CD8-positive, alpha-beta memory T cell (primary cell): ENCODE measurements around the gene CCSER1. TPM values are rescaled to one million over a fixed set of nuclear protein-coding genes. Genes with fewer than 3 reads are reported as not detected.
"Not testable (repeated sequence)": the region's sequence is repeated elsewhere in the genome, so short reads cannot be mapped to it uniquely, and the experiment has no call there.

Experiments used
- CTCF ChIA-PET: fragments of 350-600 bp; sonication (Branson Sonifier 250); formaldehyde crosslinking; loops from one replicate; lab custom pipeline; 2021; ENCODE audit warnings: antibody characterized with exemption; lab: Charles Lee
- POLR2A ChIA-PET: fragments of 350-600 bp; sonication (Branson Sonifier 250); formaldehyde crosslinking; loops from one replicate; lab custom pipeline; 2021; ENCODE audit warnings: antibody characterized with exemption; lab: Charles Lee
- DNase-seq, 5 donors: peaks; one replicate each; pipeline versions ENCODE4 v3.0.0 to v3.0.0-alpha.2; 2020 to 2022; ENCODE audit warnings: mixed read lengths in 1 of 5
- H3K27ac ChIP-seq: one replicate; pipeline ENCODE4 v1.7.0; 2013; ENCODE audit warnings: low read depth, mild to moderate bottlenecking, low read length, moderate library complexity
- H3K27me3 ChIP-seq: 2 replicates; pipeline ENCODE4 v1.7.0; 2013; ENCODE audit warnings: low read length, mild to moderate bottlenecking; ENCODE audit not compliant: insufficient read depth, poor library complexity, severe bottlenecking
- H3K36me3 ChIP-seq: 2 replicates; pipeline ENCODE4 v1.7.0; 2013; ENCODE audit warnings: mild to moderate bottlenecking, low read length, moderate library complexity; ENCODE audit not compliant: insufficient read depth
- H3K4me1 ChIP-seq: 2 replicates; pipeline ENCODE4 v1.7.0; 2013; ENCODE audit warnings: mild to moderate bottlenecking, low read length, moderate library complexity; ENCODE audit not compliant: insufficient read depth
- H3K4me3 ChIP-seq: 2 replicates; pipeline ENCODE4 v1.7.0; 2013; ENCODE audit warnings: mild to moderate bottlenecking, low read length
- H3K9me3 ChIP-seq: 2 replicates; pipeline ENCODE4 v1.7.0; 2013; ENCODE audit warnings: mild to moderate bottlenecking, low read length
- H3K27ac Mint-ChIP-seq, 8 donors: one replicate each; pipeline ENCODE4 v1.8.0; 2020 to 2021; ENCODE audit warnings: mixed read lengths in 8 of 8, mild to moderate bottlenecking in 6 of 8, inconsistent platforms in 3 of 8, moderate library complexity in 3 of 8
- H3K27me3 Mint-ChIP-seq, 2 donors: one replicate each; pipeline ENCODE4 v1.8.0; 2020 to 2021; ENCODE audit warnings: mixed read lengths in 2 of 2, mild to moderate bottlenecking in 1 of 2, moderate library complexity in 1 of 2
- H3K36me3 Mint-ChIP-seq, 3 donors: one replicate each; pipeline ENCODE4 v1.8.0; 2020 to 2021; ENCODE audit warnings: mixed read lengths in 3 of 3, inconsistent platforms in 1 of 3, mild to moderate bottlenecking in 1 of 3
- H3K4me1 Mint-ChIP-seq, 3 donors: one replicate each; pipeline ENCODE4 v1.8.0; 2020 to 2021; ENCODE audit warnings: mixed read lengths in 3 of 3, inconsistent platforms in 1 of 3, mild to moderate bottlenecking in 1 of 3
- H3K4me3 Mint-ChIP-seq, 7 donors: one replicate each; pipeline ENCODE4 v1.8.0; 2020 to 2021; ENCODE audit warnings: mixed read lengths in 7 of 7, mild to moderate bottlenecking in 6 of 7, moderate library complexity in 4 of 7, inconsistent platforms in 2 of 7
- H3K9me3 Mint-ChIP-seq, 5 donors: one replicate each; pipeline ENCODE4 v1.8.0; 2020 to 2022; ENCODE audit warnings: mixed read lengths in 5 of 5, mild to moderate bottlenecking in 3 of 5, moderate library complexity in 2 of 5, inconsistent platforms in 1 of 5
- polyA plus RNA-seq: library from polyadenylated mRNA; unstranded; fragments of 300-500 nt; fragmentation: Illumina TruSeq; gene quantifications from one replicate; pipeline ENCODE4 v1.2.3, GENCODE V29; 2021
- total RNA-seq, 2 experiments: library from RNA; stranded (reverse); gene quantifications; one replicate each; pipeline ENCODE4 v1.2.3, GENCODE V29; 2021

Gene CCSER1
- total and polyA plus RNA-seq, 3 experiments from 2014 or later = 0.12 to 0.20 TPM; not detected in 1

DNA sequence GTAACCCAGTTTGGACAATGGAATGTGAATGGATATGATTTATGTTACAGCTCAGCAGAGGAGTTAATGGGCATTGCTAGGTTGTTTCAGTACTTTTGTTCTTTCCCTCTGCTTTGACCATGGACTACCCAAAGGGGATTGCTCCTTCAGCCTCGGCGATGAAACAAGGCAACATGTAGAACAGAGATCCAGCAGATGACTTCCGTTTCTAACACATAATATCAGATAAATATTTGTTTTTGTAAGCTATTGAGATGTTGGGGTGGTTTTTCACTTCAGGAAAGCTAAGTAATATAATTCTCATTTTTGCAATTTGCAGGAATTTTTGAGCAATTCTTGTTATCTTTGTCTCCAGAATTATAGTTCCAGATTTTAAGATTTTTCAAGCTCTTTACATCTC, 1241.9 kb downstream of the CCSER1 start:
- no peaks in the 10 kb centered on the region for H3K36me3 ChIP-seq
- peaks cover 0 to 14% (median 5%) of the 10 kb centered on the region in 5 donors for H3K9me3 Mint-ChIP-seq
- POLR2A ChIA-PET = no interaction called here
- no peaks in the 10 kb centered on the region for H3K9me3 ChIP-seq
- no peaks in the 10 kb centered on the region for H3K36me3 Mint-ChIP-seq
- DNase-seq = no peak
- H3K27me3 ChIP-seq = no peaks in the 10 kb centered on the region
- no peaks in the 10 kb centered on the region for H3K4me1 Mint-ChIP-seq
- CTCF ChIA-PET = no interaction called here
- H3K27ac Mint-ChIP-seq = no peak overlapping the region
- no peak overlapping the region for H3K4me3 ChIP-seq
- H3K4me3 Mint-ChIP-seq = no peak overlapping the region
- H3K27ac ChIP-seq = no peak overlapping the region
- no peaks in the 10 kb centered on the region for H3K27me3 Mint-ChIP-seq
- no peaks in the 10 kb centered on the region for H3K4me1 ChIP-seq

DNA sequence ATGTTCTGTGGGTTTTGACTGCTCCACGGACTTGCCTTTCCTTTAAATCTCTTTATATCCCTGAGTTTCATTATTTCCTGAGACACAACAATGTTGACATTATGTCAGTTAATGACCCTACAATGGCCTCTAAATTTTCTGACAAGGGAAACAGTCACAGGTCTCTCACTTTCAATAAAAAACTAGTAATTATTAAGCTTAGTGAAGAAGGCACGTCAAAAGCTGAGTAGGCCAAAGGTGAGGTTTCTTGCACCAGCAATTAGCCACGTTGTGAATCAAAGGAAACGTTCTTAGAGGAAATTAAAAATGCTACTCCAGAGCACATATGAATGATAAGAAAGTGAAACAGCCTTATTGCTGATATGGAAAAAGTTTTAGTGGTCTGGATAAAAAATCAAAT, 1246.4 kb downstream of the CCSER1 start:
- H3K4me1 ChIP-seq = no peaks in the 10 kb centered on the region
- Mint-ChIP-seq H3K36me3 (no peaks in the 10 kb centered on the region), H3K4me3 (no peak overlapping the region), H3K9me3 (peaks cover 0 to 14% (median 11%) of the 10 kb centered on the region in 5 donors), H3K27ac (no peak overlapping the region), H3K4me1 (no peaks in the 10 kb centered on the region), H3K27me3 (no peaks in the 10 kb centered on the region)
- no peaks in the 10 kb centered on the region for H3K27me3 ChIP-seq
- H3K36me3 ChIP-seq = no peaks in the 10 kb centered on the region
- H3K9me3 ChIP-seq = no peaks in the 10 kb centered on the region
- no peak overlapping the region for H3K4me3 ChIP-seq
- ChIA-PET POLR2A (no interaction called here), CTCF (no interaction called here)
- DNase-seq = no peak
- H3K27ac ChIP-seq = no peak overlapping the region

DNA sequence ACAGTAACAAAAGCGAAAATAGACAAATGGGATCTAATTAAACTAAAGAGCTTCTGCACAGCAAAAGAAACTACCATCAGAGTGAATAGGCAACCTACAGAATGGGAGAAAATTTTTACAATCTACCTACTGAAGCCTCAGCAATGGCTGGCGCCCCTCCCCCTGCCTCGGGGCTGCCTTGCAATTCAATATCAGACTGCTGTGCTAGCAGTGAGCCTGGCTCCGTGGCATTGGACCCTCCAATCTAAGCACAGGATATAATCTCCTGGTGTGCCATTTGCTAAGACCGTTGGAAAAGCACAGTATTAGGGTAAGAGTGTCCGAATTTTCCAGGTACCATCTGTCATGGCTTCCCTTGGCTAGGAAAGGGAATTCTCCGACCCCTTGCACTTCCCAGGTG, 1278.2 kb downstream of the CCSER1 start:
- H3K27me3 ChIP-seq, H3K4me3 ChIP-seq, H3K36me3 Mint-ChIP-seq, POLR2A ChIA-PET, H3K27ac Mint-ChIP-seq, H3K36me3 ChIP-seq, H3K27ac ChIP-seq, H3K9me3 ChIP-seq, DNase-seq, H3K4me1 ChIP-seq, CTCF ChIA-PET, H3K4me3 Mint-ChIP-seq, H3K27me3 Mint-ChIP-seq, H3K4me1 Mint-ChIP-seq: not testable (repeated sequence)
- peaks cover 8 to 25% (median 21%) of the 10 kb centered on the region in 5 donors for H3K9me3 Mint-ChIP-seq

DNA sequence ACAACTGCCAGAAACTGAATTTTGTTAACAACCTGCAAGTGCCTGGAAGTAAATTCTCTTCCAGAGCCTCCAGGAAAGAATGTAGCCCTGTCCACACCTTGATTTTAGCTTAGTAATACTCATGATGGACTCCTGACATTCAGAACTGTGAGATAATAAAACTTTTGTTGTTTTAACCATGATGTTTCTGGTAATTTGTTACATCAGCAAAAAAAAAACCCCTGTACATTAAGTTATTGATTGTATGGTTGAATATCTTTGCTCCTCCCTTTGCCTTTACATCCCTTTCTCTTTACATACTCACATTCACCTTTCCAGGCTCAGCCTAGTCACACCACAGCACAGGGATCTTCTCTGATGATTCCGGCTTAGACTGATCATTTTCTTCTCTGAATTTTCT, 1294.8 kb downstream of the CCSER1 start:
- Histone ChIP-seq H3K4me1 (no peaks in the 10 kb centered on the region), H3K9me3 (no peaks in the 10 kb centered on the region), H3K36me3 (no peaks in the 10 kb centered on the region), H3K27ac (no peak overlapping the region), H3K4me3 (no peak overlapping the region), H3K27me3 (no peaks in the 10 kb centered on the region)
- DNase-seq = no peak
- Mint-ChIP-seq H3K27me3 (no peaks in the 10 kb centered on the region), H3K27ac (no peak overlapping the region), H3K9me3 (peaks cover 19 to 37% (median 21%) of the 10 kb centered on the region in 5 donors), H3K36me3 (no peaks in the 10 kb centered on the region), H3K4me1 (no peaks in the 10 kb centered on the region), H3K4me3 (no peak overlapping the region)
- CTCF ChIA-PET = no interaction called here
- POLR2A ChIA-PET = no interaction called here

DNA sequence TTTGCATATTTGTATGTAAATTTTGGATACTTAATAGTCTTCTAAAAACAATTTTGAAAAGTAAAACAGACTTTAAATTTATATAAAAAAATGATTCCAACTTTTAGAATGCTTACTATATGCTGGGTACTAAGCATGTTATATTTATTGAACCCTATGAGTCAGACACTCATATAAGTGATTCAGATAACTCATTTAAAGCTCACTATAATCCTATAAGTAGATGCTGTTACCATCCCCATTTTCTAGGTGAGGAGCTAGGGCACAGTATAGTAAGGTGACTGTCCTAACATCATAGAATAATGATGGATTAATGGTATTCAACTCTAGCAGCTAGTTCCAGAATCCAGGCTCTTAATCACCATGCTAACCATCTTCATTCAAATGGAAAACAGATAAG, 1299.5 kb downstream of the CCSER1 start:
- no peaks in the 10 kb centered on the region for H3K27me3 ChIP-seq
- CTCF ChIA-PET = no interaction called here
- no peaks in the 10 kb centered on the region for H3K36me3 Mint-ChIP-seq

DNA sequence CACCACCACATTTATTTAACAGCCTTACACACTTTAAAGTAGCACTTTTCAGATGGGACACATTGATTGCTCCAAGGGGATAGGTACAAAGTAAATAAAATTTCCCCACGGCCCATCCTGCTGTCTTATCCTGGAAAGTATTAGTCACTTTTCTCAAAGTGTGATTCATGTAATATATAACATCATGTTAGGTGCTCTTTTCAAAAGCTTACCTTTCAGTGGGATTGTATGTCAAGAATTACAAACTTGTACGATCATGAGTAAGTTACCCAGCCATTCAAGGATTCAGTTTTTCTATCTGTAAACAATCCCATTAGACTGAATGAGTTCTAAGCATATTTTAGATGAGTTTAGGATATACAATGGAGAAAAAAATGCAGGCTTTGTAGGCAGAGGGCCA, 1300.0 kb downstream of the CCSER1 start:
- H3K27me3 Mint-ChIP-seq = no peaks in the 10 kb centered on the region
- CTCF ChIA-PET = no interaction called here
- POLR2A ChIA-PET = no interaction called here

More for the DNA sequence above, 1299.5 kb downstream of the CCSER1 start:
- DNase-seq = no peak
- no peaks in the 10 kb centered on the region for H3K27me3 Mint-ChIP-seq
- Histone ChIP-seq H3K4me1 (no peaks in the 10 kb centered on the region), H3K36me3 (no peaks in the 10 kb centered on the region), H3K27ac (no peak overlapping the region), H3K9me3 (no peaks in the 10 kb centered on the region), H3K4me3 (no peak overlapping the region)
- H3K9me3 Mint-ChIP-seq = peaks cover 4 to 14% (median 11%) of the 10 kb centered on the region in 5 donors
- POLR2A ChIA-PET = no interaction called here
- no peaks in the 10 kb centered on the region for H3K4me1 Mint-ChIP-seq
- no peak overlapping the region for H3K4me3 Mint-ChIP-seq
- H3K27ac Mint-ChIP-seq = no peak overlapping the region

DNA sequence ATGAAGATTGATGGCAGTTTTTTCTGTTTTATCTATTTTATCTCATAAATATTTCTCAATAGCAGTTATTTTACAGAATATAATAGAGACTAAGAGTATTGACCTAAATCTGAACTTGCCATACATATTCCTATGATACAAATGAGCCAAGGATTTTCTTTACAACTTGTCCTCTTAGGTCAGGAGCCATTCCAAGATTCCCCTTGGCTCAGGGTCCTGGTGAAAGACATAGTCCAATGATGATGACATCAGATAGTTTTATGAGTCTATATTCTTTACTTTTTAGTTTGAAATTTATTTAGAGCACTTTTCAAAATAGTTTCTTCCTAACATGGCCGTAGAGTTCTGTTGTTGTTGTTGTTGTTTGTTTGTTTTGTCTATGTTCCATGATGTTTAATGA, 1307.4 kb downstream of the CCSER1 start:
- ChIA-PET POLR2A (no interaction called here), CTCF (no interaction called here)
- no peak overlapping the region for H3K4me3 Mint-ChIP-seq
- H3K9me3 ChIP-seq = no peaks in the 10 kb centered on the region
- H3K27me3 ChIP-seq = no peaks in the 10 kb centered on the region
- peaks cover 2 to 26% (median 5%) of the 10 kb centered on the region in 5 donors for H3K9me3 Mint-ChIP-seq
- no peak overlapping the region for H3K4me3 ChIP-seq
- H3K27ac ChIP-seq = no peak overlapping the region
- peaks cover 0 to 2% (median 0%) of the 10 kb centered on the region in 3 donors for H3K36me3 Mint-ChIP-seq
- H3K27ac Mint-ChIP-seq = no peak overlapping the region
- H3K36me3 ChIP-seq = no peaks in the 10 kb centered on the region
- H3K27me3 Mint-ChIP-seq = no peaks in the 10 kb centered on the region
- H3K4me1 Mint-ChIP-seq = no peaks in the 10 kb centered on the region
- H3K4me1 ChIP-seq = no peaks in the 10 kb centered on the region
- no peak for DNase-seq

More for the DNA sequence above, 1300.0 kb downstream of the CCSER1 start:
- H3K27ac ChIP-seq = no peak overlapping the region
- no peaks in the 10 kb centered on the region for H3K36me3 ChIP-seq
- H3K27me3 ChIP-seq = no peaks in the 10 kb centered on the region
- no peak overlapping the region for H3K27ac Mint-ChIP-seq
- no peaks in the 10 kb centered on the region for H3K4me1 ChIP-seq
- no peaks in the 10 kb centered on the region for H3K36me3 Mint-ChIP-seq
- H3K4me3 Mint-ChIP-seq = no peak overlapping the region
- H3K9me3 Mint-ChIP-seq = peaks cover 4 to 17% (median 11%) of the 10 kb centered on the region in 5 donors
- no peak for DNase-seq
- H3K4me1 Mint-ChIP-seq = no peaks in the 10 kb centered on the region
- no peaks in the 10 kb centered on the region for H3K9me3 ChIP-seq
- no peak overlapping the region for H3K4me3 ChIP-seq

DNA sequence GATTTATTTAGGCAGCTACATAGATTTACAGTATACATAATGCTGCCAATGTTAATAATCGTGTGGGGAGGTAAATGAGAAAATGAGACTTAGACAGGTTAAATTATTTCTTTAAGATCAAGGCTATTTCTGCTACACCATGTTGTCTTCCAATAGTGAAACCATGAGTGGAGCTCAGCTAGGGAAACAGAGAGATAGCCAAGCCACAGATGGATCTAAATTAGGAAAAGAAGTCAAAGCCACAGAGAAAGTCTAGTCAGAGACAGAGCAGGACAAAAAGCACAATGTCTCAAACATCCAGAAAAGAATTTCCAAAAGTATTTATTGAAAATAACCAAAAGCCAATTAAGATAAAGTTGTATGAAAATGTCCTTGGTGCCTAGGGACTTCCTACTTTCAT, 1309.4 kb downstream of the CCSER1 start:
- ChIA-PET POLR2A (no interaction called here), CTCF (no interaction called here)
- H3K4me3 Mint-ChIP-seq = no peak overlapping the region
- H3K27ac Mint-ChIP-seq = no peak overlapping the region
- Histone ChIP-seq H3K9me3 (no peaks in the 10 kb centered on the region), H3K27ac (no peak overlapping the region), H3K36me3 (no peaks in the 10 kb centered on the region), H3K4me1 (no peaks in the 10 kb centered on the region), H3K27me3 (no peaks in the 10 kb centered on the region), H3K4me3 (no peak overlapping the region)
- H3K27me3 Mint-ChIP-seq = no peaks in the 10 kb centered on the region
- peaks cover 2 to 22% (median 6%) of the 10 kb centered on the region in 5 donors for H3K9me3 Mint-ChIP-seq
- H3K36me3 Mint-ChIP-seq = peaks cover 0 to 2% (median 0%) of the 10 kb centered on the region in 3 donors
- H3K4me1 Mint-ChIP-seq = no peaks in the 10 kb centered on the region
- DNase-seq = no peak

DNA sequence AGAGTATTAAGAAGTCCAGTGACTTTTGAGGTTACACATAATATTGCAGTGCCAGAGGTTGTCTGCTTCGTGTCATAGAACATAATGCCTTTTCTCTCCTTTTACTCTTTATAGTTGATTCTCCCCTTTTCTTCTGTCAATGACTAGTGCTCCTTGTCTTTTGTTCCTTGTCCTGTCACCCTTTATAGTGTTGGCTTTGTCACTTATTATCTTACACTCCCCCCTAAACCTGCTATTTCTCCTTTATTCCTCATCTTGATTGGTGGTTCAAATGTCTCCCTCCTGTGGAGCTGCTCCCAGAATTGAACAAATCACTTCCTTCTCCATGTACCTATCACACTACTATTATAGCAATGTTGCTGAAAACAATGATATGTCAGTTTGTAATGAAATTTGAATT, 1320.0 kb downstream of the CCSER1 start:
- no peaks in the 10 kb centered on the region for H3K36me3 ChIP-seq
- H3K27me3 ChIP-seq = no peaks in the 10 kb centered on the region
- no peaks in the 10 kb centered on the region for H3K9me3 ChIP-seq
- Mint-ChIP-seq H3K4me3 (no peak overlapping the region), H3K27ac (peak overlapping the region in 1 of 8 donors; percentile 71), H3K4me1 (no peaks in the 10 kb centered on the region), H3K27me3 (no peaks in the 10 kb centered on the region), H3K9me3 (peaks cover 2 to 32% (median 15%) of the 10 kb centered on the region in 5 donors), H3K36me3 (no peaks in the 10 kb centered on the region)
- no peak overlapping the region for H3K27ac ChIP-seq
- no peak for DNase-seq
- no peaks in the 10 kb centered on the region for H3K4me1 ChIP-seq
- H3K4me3 ChIP-seq = no peak overlapping the region
- ChIA-PET POLR2A (no interaction called here), CTCF (no interaction called here)
